Vagina (tissue), 2 donors: Measurements from ENCODE around the gene XRCC5.

Experiments used
- CTCF ChIP-seq, 3 experiments: fragments of 450-650 bp in 2 of 3; fragments of 200-600 bp in 1 of 3; sonication (generic) in 1 of 3; IDR thresholded peaks; one replicate each; pipeline ENCODE4 v1.5.1; 2017 to 2019; ENCODE audit warnings: antibody characterized with exemption in 3 of 3, mild to moderate bottlenecking in 2 of 3, moderate library complexity in 2 of 3
- POLR2A ChIP-seq, 2 donors: fragments of 450-650 bp; IDR thresholded peaks; one replicate each; pipeline ENCODE4 v1.6.1; 2017; ENCODE audit warnings: antibody characterized with exemption in 2 of 2, mild to moderate bottlenecking in 2 of 2, moderate library complexity in 2 of 2
- POLR2AphosphoS5 ChIP-seq, 2 donors: sonication (generic); formaldehyde crosslinking; IDR thresholded peaks; one replicate each; pipeline ENCODE4 v1.9.0; 2017; ENCODE audit warnings: antibody characterized with exemption in 2 of 2, mild to moderate bottlenecking in 2 of 2, low read depth in 1 of 2; ENCODE audit not compliant: insufficient read depth in 1 of 2

- TF ChIP-seq POLR2A (IDR thresholded peaks at IDR 0.05) (no peak), CTCF (IDR thresholded peaks at IDR 0.05) (no peak), POLR2AphosphoS5 (IDR thresholded peaks at IDR 0.05; ENCODE audit: insufficient read depth in 1 of 2, low read depth in 1 of 2) (no peak)
These were observed 40.1 kb upstream of the XRCC5 start for GRCh38 chr2:216069028-216069427.
